Stomach (tissue), 9 donors: ENCODE results near the gene DCAF5. TPM values are rescaled to one million over a fixed set of nuclear protein-coding genes. Genes with fewer than 3 reads are reported as not detected.
A peak's percentile ranks its signal among the peaks of the same experiment; 100 is the strongest.

ENCODE experiments used
- DNase-seq, 2 donors: peaks; one replicate each; pipeline versions ENCODE4 v3.0.0 to v3.0.0-alpha.2; 2013 to 2019
- H3K27ac ChIP-seq, 5 donors: fragments of 200-600 bp in 4 of 5; sonication (generic) in 4 of 5; one replicate each; pipeline ENCODE4 v1.5.1; 2013 to 2019; ENCODE audit warnings: mild to moderate bottlenecking in 1 of 5, moderate library complexity in 1 of 5
- H3K27me3 ChIP-seq, 3 donors: fragments of 200-600 bp; sonication (generic); one replicate each; pipeline ENCODE4 v1.5.1; 2017 to 2019; ENCODE audit warnings: mixed run types in 1 of 3
- H3K36me3 ChIP-seq, 4 donors: fragments of 200-600 bp; sonication (generic); 1 replicate in 3 of 4; 2 replicates in 1 of 4; pipeline ENCODE4 v1.5.1; 2016 to 2019
- H3K4me1 ChIP-seq, 4 donors: fragments of 200-600 bp; sonication (generic); one replicate each; pipeline ENCODE4 v1.5.1; 2016 to 2019
- H3K4me3 ChIP-seq, 4 donors: fragments of 200-600 bp; sonication (generic) in 3 of 4; one replicate each; pipeline ENCODE4 v1.5.1; 2016 to 2019; ENCODE audit warnings: mild to moderate bottlenecking in 1 of 4
- H3K9me3 ChIP-seq, 4 donors: fragments of 200-600 bp; sonication (generic); one replicate each; pipeline ENCODE4 v1.5.1; 2016 to 2019
- EP300 ChIP-seq: sonication (generic); formaldehyde crosslinking; IDR thresholded peaks from one replicate; pipeline ENCODE4 v1.6.1; 2017; ENCODE audit warnings: antibody characterized with exemption
- POLR2A ChIP-seq, 4 donors: fragments of 450-650 bp; IDR thresholded peaks; one replicate each; pipeline ENCODE4 v1.6.1; 2016; ENCODE audit warnings: antibody characterized with exemption in 4 of 4, control low read depth in 2 of 4, mild to moderate bottlenecking in 1 of 4, moderate library complexity in 1 of 4
- POLR2AphosphoS5 ChIP-seq, 3 donors: sonication (generic); formaldehyde crosslinking; IDR thresholded peaks; one replicate each; pipeline ENCODE4 v1.6.1; 2016; ENCODE audit warnings: antibody characterized with exemption in 3 of 3
- WGBS, 5 donors: extraction: QIAGEN DNeasy Blood & Tissue Kit in 3 of 5; methylation state at CpG; one replicate each; pipeline versions ENCODE4 v1.1.5 to v1.1.7; 2013 to 2018; 5-methylcytosine and 5-hydroxymethylcytosine counted together
- intact Hi-C: fragments of 100-400 bp; cut with DNase I; formaldehyde crosslinking; loops from one replicate; pipeline ENCODE4 v1.15.1; 2023; ENCODE audit warnings: low total_unique reads
- polyA plus RNA-seq, 3 donors: library from polyadenylated mRNA; stranded (reverse); fragments of 200-250 nt; gene quantifications; one replicate each; pipeline ENCODE4 v1.2.3, GENCODE V29; 2013
- total RNA-seq, 5 donors: library from RNA; depleted of rRNA; stranded (reverse); fragments of >200 nt; gene quantifications; one replicate each; pipeline versions ENCODE4 v1.1.0 to v1.2.3, GENCODE V29; 2014 to 2016
- TF ChIP-seq, protein P1 (sequence below), 7 experiments: fragments of 450-650 bp in 4 of 7; fragments of 200-600 bp in 3 of 7; sonication (generic) in 3 of 7; IDR thresholded peaks; one replicate each; pipeline ENCODE4 v1.5.1; 2016 to 2019; ENCODE audit warnings: antibody characterized with exemption in 7 of 7, control low read depth in 2 of 7, mild to moderate bottlenecking in 1 of 7
- donor health status: healthy with polysubstance abuse.
- donor health status: Bipolar disorder and iron deficiency.
- donor health status: healthy.

DCAF5 gene
- total and polyA plus RNA-seq, 8 donors = 13.9 to 80.5 (median 26.9) TPM

DNA sequence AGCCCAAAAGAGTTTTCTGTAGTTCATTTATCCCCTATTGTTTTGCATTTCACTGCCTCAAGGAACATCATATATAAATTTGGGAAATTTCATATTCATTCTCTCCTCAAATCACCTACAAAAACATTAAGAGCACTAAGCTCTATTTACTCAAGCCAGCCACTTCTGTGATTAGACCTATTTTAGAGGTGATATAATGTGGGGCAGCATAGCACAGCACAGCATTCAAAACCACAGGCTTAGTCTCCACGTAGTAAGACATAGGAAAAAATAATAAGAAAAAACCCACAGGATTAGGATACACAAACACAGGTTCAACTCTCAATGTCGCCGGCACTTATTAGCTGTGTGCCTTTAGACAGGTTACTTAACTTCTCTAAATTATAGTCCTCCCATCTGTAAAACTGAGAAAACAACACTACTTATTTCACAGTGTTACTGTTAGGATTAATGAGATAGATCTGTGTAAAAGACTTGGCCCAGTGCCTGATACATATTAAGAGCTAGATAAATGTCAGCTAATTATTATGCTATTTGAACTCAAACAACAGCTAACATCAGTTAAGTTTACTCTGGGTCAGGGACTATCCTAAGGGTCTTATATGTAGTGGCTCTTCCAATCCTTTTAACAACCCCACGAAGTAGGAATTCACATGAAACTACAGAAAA, 20.3 kb downstream of the DCAF5 start:
- intact Hi-C loops = no loop called here
- H3K4me3 ChIP-seq = no peak overlapping the region
- TF ChIP-seq POLR2A (IDR thresholded peaks at IDR 0.05) = no peak
- TF ChIP-seq, protein P1, sequence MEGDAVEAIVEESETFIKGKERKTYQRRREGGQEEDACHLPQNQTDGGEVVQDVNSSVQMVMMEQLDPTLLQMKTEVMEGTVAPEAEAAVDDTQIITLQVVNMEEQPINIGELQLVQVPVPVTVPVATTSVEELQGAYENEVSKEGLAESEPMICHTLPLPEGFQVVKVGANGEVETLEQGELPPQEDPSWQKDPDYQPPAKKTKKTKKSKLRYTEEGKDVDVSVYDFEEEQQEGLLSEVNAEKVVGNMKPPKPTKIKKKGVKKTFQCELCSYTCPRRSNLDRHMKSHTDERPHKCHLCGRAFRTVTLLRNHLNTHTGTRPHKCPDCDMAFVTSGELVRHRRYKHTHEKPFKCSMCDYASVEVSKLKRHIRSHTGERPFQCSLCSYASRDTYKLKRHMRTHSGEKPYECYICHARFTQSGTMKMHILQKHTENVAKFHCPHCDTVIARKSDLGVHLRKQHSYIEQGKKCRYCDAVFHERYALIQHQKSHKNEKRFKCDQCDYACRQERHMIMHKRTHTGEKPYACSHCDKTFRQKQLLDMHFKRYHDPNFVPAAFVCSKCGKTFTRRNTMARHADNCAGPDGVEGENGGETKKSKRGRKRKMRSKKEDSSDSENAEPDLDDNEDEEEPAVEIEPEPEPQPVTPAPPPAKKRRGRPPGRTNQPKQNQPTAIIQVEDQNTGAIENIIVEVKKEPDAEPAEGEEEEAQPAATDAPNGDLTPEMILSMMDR (IDR thresholded peaks at IDR 0.05) = no peak
- no peak for TF ChIP-seq EP300
- no peaks in the 10 kb centered on the region for H3K9me3 ChIP-seq
- peaks cover 27 to 82% (median 54%) of the 10 kb centered on the region in 4 donors for H3K4me1 ChIP-seq
- H3K27me3 ChIP-seq = no peaks in the 10 kb centered on the region
- H3K27ac ChIP-seq = peak overlapping the region in 4 of 5 donors; percentile 11 to 54 (median 23)
- no peak for DNase-seq
- WGBS, 5 donors = 27 to 59% (median 40%) methylated on average over 4 of the region's 4 CpGs
- H3K36me3 ChIP-seq = no peaks in the 10 kb centered on the region

DNA sequence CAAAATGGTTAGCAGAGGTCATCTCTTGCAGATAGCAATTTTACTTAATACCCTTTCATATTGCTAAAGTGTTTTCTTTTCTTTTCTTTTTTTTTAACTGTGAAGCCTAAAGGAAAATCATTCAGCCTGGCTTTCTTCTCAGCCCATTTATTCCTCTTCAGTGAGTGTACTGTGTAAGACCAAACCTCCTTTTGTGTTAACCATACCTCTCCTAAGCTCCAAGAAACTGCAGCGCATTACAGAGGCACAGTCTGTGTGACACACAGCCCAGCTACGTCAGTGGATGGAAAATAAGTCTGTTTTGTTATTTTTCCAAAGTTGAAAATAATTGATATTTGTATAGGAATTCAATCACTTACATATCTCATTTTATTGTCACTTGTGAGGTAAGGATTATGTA, 21.7 kb downstream of the DCAF5 start:
- Histone ChIP-seq H3K27ac (no peak overlapping the region), H3K36me3 (no peaks in the 10 kb centered on the region), H3K4me1 (peaks cover 24 to 84% (median 57%) of the 10 kb centered on the region in 4 donors), H3K4me3 (no peak overlapping the region), H3K9me3 (no peaks in the 10 kb centered on the region), H3K27me3 (no peaks in the 10 kb centered on the region)
- WGBS, 5 donors = 84 to 97% (median 94%) methylated on average over 2 of the region's 2 CpGs
- DNase-seq = no peak
- intact Hi-C loops = no loop called here
- TF ChIP-seq POLR2AphosphoS5 (IDR thresholded peaks at IDR 0.05) (no peak), POLR2A (IDR thresholded peaks at IDR 0.05) (no peak), EP300 (no peak)
- TF ChIP-seq, protein P1 (IDR thresholded peaks at IDR 0.05) = no peak

DNA sequence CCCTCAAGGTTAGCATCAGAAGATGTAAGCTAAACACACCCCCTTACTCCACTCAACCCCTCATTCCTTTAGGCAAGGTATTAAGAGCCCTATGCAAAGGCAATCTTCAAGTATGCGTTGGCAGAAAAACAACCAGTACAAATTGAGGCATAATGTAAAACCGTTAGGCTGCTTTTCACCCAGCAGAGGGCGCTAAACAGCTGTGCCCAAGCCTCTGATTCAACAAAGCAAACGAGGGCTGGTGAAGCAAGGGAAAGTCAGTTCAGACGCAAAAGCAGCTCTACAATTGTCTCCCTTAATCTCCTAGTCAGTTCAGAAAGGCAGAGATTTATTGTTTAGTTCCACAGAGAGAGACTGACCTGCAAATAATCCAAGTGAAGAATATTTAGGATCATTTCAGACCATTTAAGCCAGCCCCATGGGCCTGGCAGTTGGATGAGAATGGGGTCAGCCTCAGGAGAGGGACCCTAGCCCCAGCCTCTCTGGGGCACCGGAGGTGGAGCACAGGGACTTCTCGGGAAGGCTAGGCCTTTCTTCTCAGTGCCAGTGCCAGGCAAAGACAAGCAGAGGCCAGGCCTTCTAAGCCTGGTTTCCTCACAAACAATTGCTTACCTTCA, 23.5 kb downstream of the DCAF5 start:
- H3K4me1 ChIP-seq = peaks cover 32 to 90% (median 61%) of the 10 kb centered on the region in 4 donors
- peak; percentile 76 to 94 for DNase-seq
- no peak overlapping the region for H3K4me3 ChIP-seq
- TF ChIP-seq, protein P1 (IDR thresholded peaks at IDR 0.05) = peak in 5 of 7 experiments; percentile 81 to 92 (median 86)
- TF ChIP-seq EP300 (no peak), POLR2AphosphoS5 (IDR thresholded peaks at IDR 0.05) (peak in 2 of 3 donors; percentile 27 to 76)
- H3K36me3 ChIP-seq = no peaks in the 10 kb centered on the region
- no peaks in the 10 kb centered on the region for H3K9me3 ChIP-seq
- H3K27me3 ChIP-seq = no peaks in the 10 kb centered on the region
- WGBS, 5 donors = 9 to 17% (median 10%) methylated on average over 7 of the region's 7 CpGs
- peak overlapping the region in 3 of 5 donors; percentile 36 to 70 (median 53) for H3K27ac ChIP-seq
- intact Hi-C loops = no loop called here

DNA sequence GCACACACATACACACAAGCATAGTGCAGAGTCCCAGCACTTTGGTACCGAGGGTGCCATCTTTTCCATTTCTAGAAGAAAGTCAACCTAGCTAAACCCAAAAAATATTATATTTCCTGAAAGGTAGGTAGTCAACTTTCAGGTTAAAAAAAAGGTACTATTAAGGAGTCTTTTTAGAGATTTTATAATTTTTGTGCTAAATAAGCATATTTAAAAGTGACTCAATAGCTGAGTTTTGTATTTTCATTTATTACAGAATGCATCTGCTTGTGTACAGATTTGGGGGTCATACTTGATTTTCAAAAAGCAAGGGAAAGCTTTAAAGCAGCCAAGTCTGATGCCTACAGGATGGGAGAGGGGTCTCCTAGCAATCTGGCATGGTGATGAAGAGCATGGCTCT, 34.6 kb downstream of the DCAF5 start:
- Histone ChIP-seq H3K9me3 (no peaks in the 10 kb centered on the region), H3K27me3 (no peaks in the 10 kb centered on the region), H3K36me3 (peaks cover 30 to 84% (median 70%) of the 10 kb centered on the region in 4 donors), H3K27ac (no peak overlapping the region), H3K4me1 (peaks cover 0 to 21% (median 7%) of the 10 kb centered on the region in 4 donors), H3K4me3 (no peak overlapping the region)
- TF ChIP-seq, protein P1 (IDR thresholded peaks at IDR 0.05) = no peak
- TF ChIP-seq EP300 (no peak), POLR2A (IDR thresholded peaks at IDR 0.05) (no peak), POLR2AphosphoS5 (IDR thresholded peaks at IDR 0.05) (no peak)
- 90 to 100% (median 95%) methylated on average over 1 of the region's 1 CpG for WGBS, 5 donors
- no peak for DNase-seq
- intact Hi-C loops = no loop called here
